Chondrocyte (in vitro differentiated cells): ENCODE data around the gene IFT122. TPM values are rescaled to one million over a fixed set of nuclear protein-coding genes. Genes with fewer than 3 reads are reported as not detected.

ENCODE experiments used
- DNase-seq: peaks from one replicate; pipeline ENCODE4 v3.0.0; 2021; ENCODE audit warnings: mixed read lengths, low spot score
- H3K27ac Mint-ChIP-seq: one replicate; pipeline ENCODE4 v1.8.0; 2021; ENCODE audit warnings: mild to moderate bottlenecking, moderate library complexity, mixed read lengths; ENCODE audit not compliant: unreplicated experiment
- H3K27me3 Mint-ChIP-seq: 2 replicates; pipeline ENCODE4 v1.8.0; 2021; ENCODE audit warnings: low read depth, mixed read lengths
- H3K36me3 Mint-ChIP-seq: 2 replicates; pipeline ENCODE4 v1.8.0; 2021; ENCODE audit warnings: low read depth, mixed read lengths
- H3K4me1 Mint-ChIP-seq: 2 replicates; pipeline ENCODE4 v1.8.0; 2021; ENCODE audit warnings: low read depth, mild to moderate bottlenecking, mixed read lengths
- H3K4me3 Mint-ChIP-seq: one replicate; pipeline ENCODE4 v1.8.0; 2021; ENCODE audit warnings: mild to moderate bottlenecking, moderate library complexity, mixed read lengths; ENCODE audit not compliant: unreplicated experiment
- H3K9me3 Mint-ChIP-seq: 2 replicates; pipeline ENCODE4 v1.8.0; 2021; ENCODE audit warnings: low read depth, mixed read lengths
- CTCF ChIP-seq: fragments of 200-600 bp; sonication (generic); IDR thresholded peaks from 2 replicates; pipeline ENCODE4 v1.5.0; 2021; ENCODE audit warnings: antibody characterized with exemption, mild to moderate bottlenecking, moderate library complexity
- total RNA-seq: library from RNA; stranded (reverse); gene quantifications from 3 replicates; pipeline ENCODE4 v1.2.1, GENCODE V29; 2021

Gene IFT122
- total RNA-seq, 1 donor from 2014 or later: 16.2 TPM

GRCh38 chr3:129528589-129529100, 88.6 kb downstream of the IFT122 start, which contains the start of gene RHO:
RHO (plus strand) TSS chr3:129528639; CDS start chr3:129528734, 95 bp downstream.
- TF ChIP-seq CTCF: no peak
- Mint-ChIP-seq H3K4me3 (no peak within 1 kb of the TSS), H3K27me3 (no peaks in the 10 kb centered on the region), H3K27ac (peak within 1 kb of the TSS; percentile 29), H3K4me1 (peaks cover 20% of the 10 kb centered on the region), H3K9me3 (no peaks in the 10 kb centered on the region), H3K36me3 (no peaks in the 10 kb centered on the region)
- DNase-seq: no peak

GRCh38 chr3:129529436-129530210, 89.6 kb downstream of the IFT122 start:
- DNase-seq: peak; percentile 76
- Mint-ChIP-seq H3K27ac (no peak overlapping the region), H3K4me3 (no peak overlapping the region), H3K4me1 (peaks cover 29% of the 10 kb centered on the region), H3K27me3 (no peaks in the 10 kb centered on the region), H3K36me3 (no peaks in the 10 kb centered on the region), H3K9me3 (no peaks in the 10 kb centered on the region)
- TF ChIP-seq CTCF: no peak

- Mint-ChIP-seq H3K27me3 (no peaks in the 10 kb centered on the region), H3K36me3 (no peaks in the 10 kb centered on the region), H3K4me3 (no peak overlapping the region), H3K9me3 (no peaks in the 10 kb centered on the region), H3K4me1 (peaks cover 31% of the 10 kb centered on the region), H3K27ac (peak overlapping the region; percentile 66)
- DNase-seq: no peak
- TF ChIP-seq CTCF: no peak
These were observed 90.3 kb downstream of the IFT122 start for GRCh38 chr3:129530251-129530791.

GRCh38 chr3:129530821-129531220, 90.8 kb downstream of the IFT122 start:
- Mint-ChIP-seq H3K4me1 (peaks cover 31% of the 10 kb centered on the region), H3K36me3 (no peaks in the 10 kb centered on the region), H3K9me3 (no peaks in the 10 kb centered on the region), H3K27ac (peak overlapping the region; percentile 66), H3K4me3 (no peak overlapping the region), H3K27me3 (no peaks in the 10 kb centered on the region)
- DNase-seq: peak; percentile 67
- no peak for TF ChIP-seq CTCF

- peak; percentile 64 for DNase-seq
- Mint-ChIP-seq H3K36me3 (no peaks in the 10 kb centered on the region), H3K4me3 (no peak overlapping the region), H3K27me3 (no peaks in the 10 kb centered on the region), H3K9me3 (no peaks in the 10 kb centered on the region), H3K4me1 (peaks cover 31% of the 10 kb centered on the region), H3K27ac (no peak overlapping the region)
- TF ChIP-seq CTCF: no peak
These were observed 91.7 kb downstream of the IFT122 start for GRCh38 chr3:129531699-129532098.
